NCI-H82 treated with DMSO at 0.1 percent for 48 hours (cell line): ENCODE measurements around the gene CDK17.
"Not testable (repeated sequence)": the region's sequence is repeated elsewhere in the genome, so short reads cannot be mapped to it uniquely, and the experiment has no call there.

ENCODE experiments used
- DNase-seq: peaks from one replicate; lab custom pipeline; 2025; ENCODE audit not compliant: unreplicated experiment; lab: John Stamatoyannopoulos, UW

CDK17 gene

GRCh38 chr12:96395236-96395635 is 5.0 kb downstream of the CDK17 start:
- no peak for DNase-seq

- DNase-seq, result not testable (repeated sequence)
Observed at GRCh38 chr12:96393229-96393628, 7.0 kb downstream of the CDK17 start.

DNA sequence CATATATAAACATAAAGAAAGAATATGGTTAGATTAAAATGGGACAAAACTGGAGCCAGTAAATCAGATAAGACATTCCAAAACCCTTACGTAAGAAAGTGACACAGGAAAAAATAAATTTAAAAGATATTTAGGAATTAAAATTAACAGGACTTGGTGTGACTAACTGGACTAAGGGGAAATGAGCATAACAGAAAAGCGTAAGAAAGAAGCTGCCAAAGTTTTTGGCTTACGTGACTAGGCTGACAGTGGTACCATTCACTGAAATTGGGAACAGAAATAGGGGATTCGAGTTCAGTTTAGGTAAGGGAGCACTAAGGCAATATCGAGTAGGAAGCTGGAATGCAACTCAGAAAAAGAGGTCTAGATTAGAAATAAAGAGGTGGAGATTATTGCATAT is 7.8 kb downstream of the CDK17 start:
- DNase-seq, result no peak

GRCh38 chr12:96387981-96388380 is 12.3 kb downstream of the CDK17 start:
- DNase-seq, result no peak

GRCh38 chr12:96386794-96387193 is 13.4 kb downstream of the CDK17 start:
- no peak for DNase-seq

GRCh38 chr12:96383991-96384390 is 16.2 kb downstream of the CDK17 start:
- no peak for DNase-seq

GRCh38 chr12:96383371-96383770 is 16.9 kb downstream of the CDK17 start:
- no peak for DNase-seq

DNA sequence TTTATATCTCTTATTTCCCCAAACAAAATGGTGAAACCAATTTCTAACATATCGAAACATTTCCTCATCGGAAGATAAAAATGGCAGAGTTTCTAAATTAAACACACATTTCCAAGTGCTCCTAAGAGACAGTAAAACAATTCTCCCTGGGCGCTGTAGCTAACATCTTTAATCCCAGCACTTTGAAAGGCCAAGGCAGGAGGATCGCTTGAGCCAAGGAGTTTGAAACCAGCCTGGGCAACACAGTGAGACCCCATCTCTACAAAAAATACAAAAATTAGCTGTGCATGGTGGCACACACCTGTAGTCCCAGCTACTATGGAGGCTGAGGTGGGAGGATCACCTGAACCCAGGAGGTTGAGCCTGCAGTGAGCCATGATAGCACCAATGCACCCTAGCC is 20.5 kb downstream of the CDK17 start:
- DNase-seq, result not testable (repeated sequence)

DNA sequence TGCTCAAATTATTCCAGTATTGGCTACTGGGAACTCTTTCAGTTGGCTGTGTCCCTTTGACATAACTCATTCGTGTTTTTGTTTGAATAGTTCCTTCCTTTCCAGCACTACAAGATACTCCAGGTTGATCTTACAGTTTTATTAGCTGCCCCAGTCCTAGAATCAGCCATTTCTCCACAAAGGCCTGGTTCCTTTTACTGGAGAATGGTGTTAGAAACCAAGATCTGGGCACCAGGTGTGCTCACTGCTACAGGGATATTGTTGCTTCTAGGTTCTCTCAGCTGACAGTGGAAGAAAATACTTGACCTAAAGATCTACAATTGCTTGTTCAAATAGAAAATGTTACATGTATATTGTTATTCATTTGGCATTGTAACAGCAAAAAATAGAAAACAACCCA is 21.9 kb downstream of the CDK17 start:
- DNase-seq, result no peak

DNA sequence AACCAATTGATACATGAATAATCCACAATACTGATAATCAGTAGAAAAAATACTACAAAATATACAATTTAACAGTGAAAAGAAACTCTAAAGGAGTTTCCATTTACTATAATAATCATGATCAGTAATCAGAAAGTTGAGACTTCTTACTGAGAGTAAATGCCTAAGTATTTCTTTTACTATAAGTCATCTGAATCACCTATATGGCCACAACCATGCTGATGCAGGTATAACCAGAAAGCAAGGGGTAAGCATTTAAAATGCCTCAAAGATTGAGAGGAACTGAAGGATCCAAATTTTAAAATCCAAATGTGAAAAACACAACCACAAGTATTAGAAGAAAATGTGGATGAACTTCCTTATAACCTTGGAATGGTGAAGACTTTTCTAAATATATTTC is 23.4 kb downstream of the CDK17 start:
- DNase-seq, result no peak

- DNase-seq, result no peak
Observed at GRCh38 chr12:96375841-96376604, 24.2 kb downstream of the CDK17 start.

DNA sequence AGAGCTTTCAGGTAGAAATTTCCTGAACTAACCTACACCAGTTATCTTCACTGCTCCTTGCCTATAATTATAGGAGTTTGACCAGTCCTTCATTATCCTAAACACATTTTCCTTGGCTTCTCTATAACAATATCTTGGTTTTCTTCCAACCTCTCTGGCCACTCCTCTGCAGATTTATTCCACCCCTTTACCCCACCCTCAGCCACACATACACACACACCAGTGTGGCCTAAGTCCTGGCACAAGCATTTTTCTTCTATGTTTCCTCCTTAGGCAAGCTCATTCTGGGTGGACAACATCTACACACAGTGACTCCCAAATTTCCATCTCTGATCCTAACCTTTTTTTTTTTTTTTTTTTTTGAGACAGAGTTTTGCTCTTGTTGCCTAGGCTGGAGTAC is 25.1 kb downstream of the CDK17 start:
- no peak for DNase-seq

GRCh38 chr12:96371790-96372699 is 28.2 kb downstream of the CDK17 start:
- DNase-seq, result no peak

DNA sequence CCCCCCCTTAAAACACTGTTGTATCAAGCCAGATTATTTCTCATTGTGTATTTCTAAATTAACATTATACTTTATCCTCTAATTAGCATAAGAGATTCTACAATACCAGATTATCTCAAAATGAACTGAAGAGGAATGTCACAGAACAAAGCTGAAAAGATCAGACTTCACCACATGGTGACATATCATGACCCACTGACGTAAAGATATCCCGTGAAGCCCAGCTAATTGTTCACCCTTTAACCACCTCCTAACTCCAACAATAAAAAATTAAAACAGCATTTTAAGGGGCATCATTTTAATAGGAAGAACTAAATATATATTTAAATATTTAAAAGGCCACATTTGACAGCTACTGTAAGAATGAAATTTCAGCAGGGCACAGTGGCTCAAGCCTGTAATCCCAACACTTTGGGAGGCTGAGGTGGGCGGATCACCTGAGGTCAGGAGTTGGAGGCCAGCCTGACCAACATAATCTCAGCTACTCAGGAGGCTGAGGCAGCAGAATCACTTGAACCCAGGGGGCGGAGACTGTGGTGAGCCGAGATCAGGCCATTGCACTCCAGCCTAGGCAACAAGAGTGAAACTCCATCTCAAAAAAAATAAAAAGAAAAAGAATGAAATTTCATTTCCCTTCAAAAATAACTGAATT is 29.0 kb downstream of the CDK17 start:
- peak; percentile 44 for DNase-seq

DNA sequence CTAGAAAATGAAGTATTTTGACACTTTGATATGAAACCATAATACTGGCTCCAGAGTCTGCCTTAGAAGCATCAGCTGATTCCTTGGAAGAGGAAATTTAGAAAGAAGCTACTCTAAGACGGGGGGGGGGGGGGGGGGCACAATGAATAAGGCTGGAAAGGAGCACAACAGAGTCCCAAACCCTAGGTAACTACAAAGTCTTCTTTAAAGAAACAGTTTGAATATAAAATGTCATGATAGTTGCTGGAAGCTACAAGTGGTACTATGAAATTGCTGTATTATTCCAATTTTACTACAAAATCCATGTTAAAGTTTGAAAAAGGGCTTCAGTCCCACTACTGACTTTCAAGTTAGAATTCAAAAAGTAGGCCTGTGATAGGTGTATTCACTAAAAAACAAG is 31.6 kb downstream of the CDK17 start:
- DNase-seq, result no peak

DNA sequence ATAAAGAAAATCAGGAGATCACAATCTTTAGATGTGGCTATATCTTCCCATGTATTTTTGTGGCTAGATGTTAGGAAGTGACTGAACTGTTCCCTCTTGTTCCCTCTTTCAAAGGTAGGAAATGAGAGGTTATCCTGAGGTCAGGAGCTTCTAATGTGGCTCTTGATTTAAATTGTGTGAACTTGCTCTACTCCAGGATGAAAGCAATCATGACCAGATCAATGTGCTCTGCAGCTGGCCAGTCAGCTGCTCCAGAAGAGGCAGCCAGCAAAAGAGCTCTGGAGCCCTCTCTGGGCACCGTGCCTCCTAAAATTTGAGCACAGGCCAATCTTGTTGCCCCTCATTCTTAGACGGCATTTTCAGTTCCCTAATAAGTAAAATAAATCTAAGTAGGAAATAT is 32.0 kb downstream of the CDK17 start:
- no peak for DNase-seq

GRCh38 chr12:96366381-96366654 is 33.9 kb downstream of the CDK17 start:
- no peak for DNase-seq

GRCh38 chr12:96365604-96366380 is 34.4 kb downstream of the CDK17 start:
- no peak for DNase-seq

DNA sequence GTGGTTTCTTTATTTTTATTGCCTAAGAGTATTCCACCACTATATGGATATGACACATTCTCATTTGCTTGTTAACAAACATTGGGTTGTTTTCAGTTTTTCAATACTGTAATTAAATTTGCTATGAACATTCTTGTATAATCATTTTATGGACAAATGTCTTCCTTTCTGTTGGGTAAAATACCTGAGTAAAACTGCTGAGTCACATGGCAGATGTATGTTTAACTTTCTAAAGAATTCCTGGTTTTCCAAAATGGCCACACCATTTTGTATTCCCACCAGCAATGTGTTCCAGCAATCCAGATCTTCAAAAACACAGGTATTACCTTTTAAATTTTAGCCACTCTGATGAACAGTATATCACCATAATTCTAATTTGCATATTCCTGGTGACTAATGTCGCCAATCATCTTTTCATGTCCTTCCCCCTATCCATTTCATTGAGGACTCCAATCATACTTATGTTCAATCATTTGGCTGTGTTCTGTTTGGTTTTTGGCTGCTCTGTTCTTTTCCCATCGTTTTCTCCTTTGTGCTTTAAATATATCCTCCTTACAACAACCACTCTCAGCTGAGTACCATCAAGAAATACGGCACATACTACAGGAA is 36.0 kb downstream of the CDK17 start:
- DNase-seq, result no peak

GRCh38 chr12:96361074-96361473 is 39.2 kb downstream of the CDK17 start:
- DNase-seq, result no peak

GRCh38 chr12:96360550-96360949 is 39.7 kb downstream of the CDK17 start:
- no peak for DNase-seq
